B cell (primary cell): Measurements from ENCODE around the gene PKIB. TPM values are rescaled to one million over a fixed set of nuclear protein-coding genes. Genes with fewer than 3 reads are reported as not detected.

Experiments
- ATAC-seq: fragments of 200-7000 bp; cut with Tn5 transposase; one replicate; pipeline ENCODE4 v1.10.0; 2021; ENCODE audit warnings: low read depth, mild to moderate bottlenecking, moderate number of reproducible peaks, moderate library complexity
- CTCF ChIA-PET: fragments of 350-600 bp; sonication (Branson Sonifier 250); formaldehyde crosslinking; loops from one replicate; lab custom pipeline; 2021; ENCODE audit warnings: antibody characterized with exemption, inconsistent platforms; lab: Charles Lee
- POLR2A ChIA-PET: fragments of 350-600 bp; sonication (Branson Sonifier 250); formaldehyde crosslinking; loops from one replicate; lab custom pipeline; 2021; ENCODE audit warnings: antibody characterized with exemption; lab: Charles Lee
- DNase-seq: peaks from one replicate; pipeline ENCODE4 v3.0.0; 2013
- H2AFZ ChIP-seq: 2 replicates; pipeline ENCODE4 v1.6.1; 2012; ENCODE audit warnings: mild to moderate bottlenecking, low read depth, low read length; ENCODE audit not compliant: insufficient read depth, poor library complexity, severe bottlenecking
- H3K27ac ChIP-seq, 2 donors: 1 replicate in 1 of 2; 2 replicates in 1 of 2; pipeline ENCODE4 v1.5.1; 2012 to 2013; ENCODE audit warnings: low read length in 2 of 2, mild to moderate bottlenecking in 2 of 2, moderate library complexity in 1 of 2
- H3K27me3 ChIP-seq, 4 experiments: fragments of 200-600 bp in 1 of 4; sonication (generic) in 1 of 4; replicated peaks in 1 of 4; 1 replicate in 2 of 4; 2 replicates in 2 of 4; pipeline versions ENCODE4 v1.6.1 to v1.7.0; 2013 to 2016; ENCODE audit warnings: low read length in 3 of 4, mild to moderate bottlenecking in 2 of 4, mixed read lengths in 1 of 4, moderate library complexity in 1 of 4; ENCODE audit not compliant: insufficient read depth in 4 of 4, control insufficient read depth in 3 of 4; ENCODE audit errors: control extremely low read depth in 1 of 4
- H3K36me3 ChIP-seq, 2 experiments: replicated peaks in 1 of 2; 1 replicate in 1 of 2; 2 replicates in 1 of 2; pipeline versions ENCODE4 v1.6.1 to v1.7.1; 2013; ENCODE audit warnings: low read length in 1 of 2; ENCODE audit not compliant: insufficient read depth in 2 of 2, control insufficient read depth in 1 of 2; ENCODE audit errors: control extremely low read depth in 1 of 2, extremely low read depth in 1 of 2
- H3K4me1 ChIP-seq, 2 donors: fragments of 200-600 bp in 1 of 2; sonication (generic) in 1 of 2; 1 replicate in 1 of 2; 2 replicates in 1 of 2; pipeline versions ENCODE4 v1.5.1 to v1.6.1; 2013 to 2017; ENCODE audit warnings: low read length in 2 of 2; ENCODE audit not compliant: control insufficient read depth in 2 of 2, insufficient read depth in 2 of 2
- H3K4me2 ChIP-seq: replicated peaks from 2 replicates; pipeline ENCODE3; 2012; ENCODE audit warnings: mild to moderate bottlenecking, low read depth, low read length; ENCODE audit not compliant: poor library complexity, severe bottlenecking
- H3K4me3 ChIP-seq, 5 experiments: fragments of 200-600 bp in 1 of 5; sonication (generic) in 1 of 5; 1 replicate in 3 of 5; 2 replicates in 2 of 5; pipeline versions ENCODE4 v1.5.1 to v1.7.0; 2011 to 2016; ENCODE audit warnings: low read length in 4 of 5, mild to moderate bottlenecking in 4 of 5, low read depth in 2 of 5, control low read depth in 1 of 5, moderate library complexity in 1 of 5; ENCODE audit not compliant: insufficient read depth in 1 of 5; ENCODE audit errors: control extremely low read depth in 1 of 5, extremely low read depth in 1 of 5
- H3K79me2 ChIP-seq: fragments of 200-600 bp; sonication (generic); one replicate; pipeline ENCODE4 v1.6.0; 2016; ENCODE audit warnings: low read length; ENCODE audit not compliant: control insufficient read depth, insufficient read depth
- H3K9ac ChIP-seq: fragments of 200-600 bp; sonication (generic); 2 replicates; pipeline ENCODE4 v1.6.1; 2017; ENCODE audit warnings: mild to moderate bottlenecking, low read length, moderate library complexity
- H3K9me3 ChIP-seq, 3 donors: one replicate each; pipeline versions ENCODE4 v1.6.1 to v1.7.1; 2013; ENCODE audit warnings: low read length in 2 of 3; ENCODE audit not compliant: control insufficient read depth in 2 of 3, insufficient read depth in 1 of 3; ENCODE audit errors: control extremely low read depth in 1 of 3
- H4K20me1 ChIP-seq: 2 replicates; pipeline ENCODE4 v1.6.0; 2012; ENCODE audit warnings: mild to moderate bottlenecking, low read length; ENCODE audit not compliant: insufficient read depth, control insufficient read depth, poor library complexity, severe bottlenecking
- H3K27ac Mint-ChIP-seq: one replicate; pipeline ENCODE4 v1.8.0; 2021; ENCODE audit warnings: mixed read lengths
- H3K27me3 Mint-ChIP-seq: one replicate; pipeline ENCODE4 v1.8.0; 2021; ENCODE audit warnings: mixed read lengths
- H3K4me1 Mint-ChIP-seq: one replicate; pipeline ENCODE4 v1.8.0; 2021; ENCODE audit warnings: mixed read lengths
- H3K4me3 Mint-ChIP-seq: one replicate; pipeline ENCODE4 v1.8.0; 2021; ENCODE audit warnings: mixed read lengths
- H3K9me3 Mint-ChIP-seq: one replicate; pipeline ENCODE4 v1.8.0; 2022; ENCODE audit warnings: mixed read lengths; ENCODE audit not compliant: insufficient read depth
- EZH2 ChIP-seq: IDR thresholded peaks from 2 replicates; pipeline ENCODE4 v1.6.1; 2012; ENCODE audit warnings: borderline replicate concordance, low read depth, mild to moderate bottlenecking, moderate library complexity, low read length; ENCODE audit not compliant: insufficient read depth, poor library complexity, severe bottlenecking
- WGBS: methylation state at CpG from one replicate; pipeline ENCODE4 v1.1.5; 2013; ENCODE audit warnings: missing lambda C conversion rate; ENCODE audit not compliant: insufficient coverage; 5-methylcytosine and 5-hydroxymethylcytosine counted together
- intact Hi-C: fragments of 100-400 bp; cut with micrococcal nuclease; formaldehyde crosslinking; loops from one replicate; pipeline ENCODE4 v1.10.0; 2022
- polyA plus RNA-seq: library from polyadenylated mRNA; depleted of rRNA; stranded (reverse); fragments of >200 nt; gene quantifications from 2 replicates; pipeline ENCODE4 v1.2.3, GENCODE V29; 2012
- total RNA-seq, 2 donors: library from RNA; stranded (reverse); fragments of 120-200 nt in 1 of 2; gene quantifications; 1 replicate in 1 of 2; 2 replicates in 1 of 2; pipeline versions ENCODE4 v1.2.3 to v1.2.4, GENCODE V29; 2013 to 2022
- TF ChIP-seq, protein P1 (sequence below): fragments of 200-600 bp; IDR thresholded peaks from one replicate; pipeline ENCODE4 v1.8.0; 2022; ENCODE audit warnings: antibody characterized with exemption, mild to moderate bottlenecking

Gene PKIB
- total and polyA plus RNA-seq, 2 donors (not counting 1 experiment from before 2014, with no cell fraction given) = 0.27 to 1.2 TPM

GRCh38 chr6:122694602-122695001 lies 84.4 kb downstream of the PKIB start:
- Mint-ChIP-seq H3K27ac (no peak overlapping the region), H3K4me1 (no peaks in the 10 kb centered on the region), H3K4me3 (no peak overlapping the region), H3K9me3 (peaks cover 2% of the 10 kb centered on the region), H3K27me3 (peaks cover 5% of the 10 kb centered on the region)
- ChIA-PET POLR2A (no interaction called here), CTCF (no interaction called here)
- TF ChIP-seq, protein P1, sequence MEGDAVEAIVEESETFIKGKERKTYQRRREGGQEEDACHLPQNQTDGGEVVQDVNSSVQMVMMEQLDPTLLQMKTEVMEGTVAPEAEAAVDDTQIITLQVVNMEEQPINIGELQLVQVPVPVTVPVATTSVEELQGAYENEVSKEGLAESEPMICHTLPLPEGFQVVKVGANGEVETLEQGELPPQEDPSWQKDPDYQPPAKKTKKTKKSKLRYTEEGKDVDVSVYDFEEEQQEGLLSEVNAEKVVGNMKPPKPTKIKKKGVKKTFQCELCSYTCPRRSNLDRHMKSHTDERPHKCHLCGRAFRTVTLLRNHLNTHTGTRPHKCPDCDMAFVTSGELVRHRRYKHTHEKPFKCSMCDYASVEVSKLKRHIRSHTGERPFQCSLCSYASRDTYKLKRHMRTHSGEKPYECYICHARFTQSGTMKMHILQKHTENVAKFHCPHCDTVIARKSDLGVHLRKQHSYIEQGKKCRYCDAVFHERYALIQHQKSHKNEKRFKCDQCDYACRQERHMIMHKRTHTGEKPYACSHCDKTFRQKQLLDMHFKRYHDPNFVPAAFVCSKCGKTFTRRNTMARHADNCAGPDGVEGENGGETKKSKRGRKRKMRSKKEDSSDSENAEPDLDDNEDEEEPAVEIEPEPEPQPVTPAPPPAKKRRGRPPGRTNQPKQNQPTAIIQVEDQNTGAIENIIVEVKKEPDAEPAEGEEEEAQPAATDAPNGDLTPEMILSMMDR = no peak
- TF ChIP-seq EZH2 = no peak
- H3K9me3 ChIP-seq = no peaks in the 10 kb centered on the region
- H3K27ac ChIP-seq = no peak overlapping the region
- H3K4me3 ChIP-seq = no peak overlapping the region
- ATAC-seq = no peak
- intact Hi-C loops = no loop called here
- 83% methylated on average over 3 of the region's 3 CpGs for WGBS
- H3K4me1 ChIP-seq = no peaks in the 10 kb centered on the region
- H3K9ac ChIP-seq = no peak overlapping the region
- no peak overlapping the region for H3K4me2 ChIP-seq
- H3K27me3 ChIP-seq = no peaks in the 10 kb centered on the region
- H4K20me1 ChIP-seq = no peaks in the 10 kb centered on the region
- H3K79me2 ChIP-seq = no peaks in the 10 kb centered on the region
- no peak overlapping the region for H2AFZ ChIP-seq
- DNase-seq = no peak
- no peaks in the 10 kb centered on the region for H3K36me3 ChIP-seq

GRCh38 chr6:122695188-122695587 lies 85.0 kb downstream of the PKIB start:
- no peaks in the 10 kb centered on the region for H3K27me3 ChIP-seq
- CTCF ChIA-PET = no interaction called here
- H3K9me3 ChIP-seq = no peaks in the 10 kb centered on the region
- WGBS = no CpG with 5 or more reads among the region's 3 CpGs
- no peak overlapping the region for H3K4me2 ChIP-seq
- H3K4me3 Mint-ChIP-seq = no peak overlapping the region
- intact Hi-C loops = no loop called here
- no peak overlapping the region for H2AFZ ChIP-seq
- no peak for ATAC-seq
- no peak overlapping the region for H3K27ac ChIP-seq
- H3K4me1 Mint-ChIP-seq = no peaks in the 10 kb centered on the region
- no peak overlapping the region for H3K27ac Mint-ChIP-seq
- no peaks in the 10 kb centered on the region for H3K79me2 ChIP-seq
- H3K4me3 ChIP-seq = no peak overlapping the region
- peaks cover 2% of the 10 kb centered on the region for H3K9me3 Mint-ChIP-seq
- POLR2A ChIA-PET = no interaction called here
- H4K20me1 ChIP-seq = no peaks in the 10 kb centered on the region
- H3K36me3 ChIP-seq = no peaks in the 10 kb centered on the region
- no peak for DNase-seq
- no peak overlapping the region for H3K9ac ChIP-seq
- no peaks in the 10 kb centered on the region for H3K4me1 ChIP-seq
- TF ChIP-seq EZH2 = no peak
- TF ChIP-seq, protein P1 = no peak
- peaks cover 5% of the 10 kb centered on the region for H3K27me3 Mint-ChIP-seq
